GM12891 (cell line): ENCODE data around the gene PDE6A.

Source experiments
- PAX5 ChIP-seq: IDR thresholded peaks from 2 replicates; pipeline ENCODE4 v1.6.1; 2011; ENCODE audit warnings: low read length, moderate library complexity, mild to moderate bottlenecking; ENCODE audit not compliant: insufficient read depth, severe bottlenecking
- POLR2A ChIP-seq: IDR thresholded peaks from 2 replicates; pipeline ENCODE4 v1.6.1; 2011; ENCODE audit warnings: low read depth, low read length, control low read depth
- POLR2AphosphoS5 ChIP-seq: IDR thresholded peaks from 2 replicates; pipeline ENCODE4 v1.6.1; 2011; ENCODE audit warnings: low read depth, low read length, control low read depth
- SPI1 ChIP-seq: IDR thresholded peaks from 2 replicates; pipeline ENCODE4 v1.6.1; 2011; ENCODE audit warnings: low read depth, low read length, control low read depth
- TAF1 ChIP-seq: IDR thresholded peaks from 2 replicates; pipeline ENCODE4 v1.6.1; 2011; ENCODE audit warnings: low read depth, low read length, control low read depth

- no peak for TF ChIP-seq POLR2AphosphoS5
- TF ChIP-seq POLR2A: no peak
- TF ChIP-seq SPI1: no peak
- no peak for TF ChIP-seq PAX5
- TF ChIP-seq TAF1: no peak
These were observed 46.2 kb upstream of the PDE6A start for GRCh38 chr5:149990518-149991376.
